NB4 (cell line): ENCODE measurements around the gene CCDC158.

Source experiments
- CTCF ChIP-seq: IDR thresholded peaks from one replicate; pipeline ENCODE4 v1.5.1; 2012; ENCODE audit warnings: low read depth, low read length
- MYC ChIP-seq: IDR thresholded peaks from 2 replicates; pipeline ENCODE4 v1.6.1; 2011; ENCODE audit warnings: low read depth, low read length
- POLR2A ChIP-seq: IDR thresholded peaks from 2 replicates; pipeline ENCODE4 v1.6.1; 2011; ENCODE audit warnings: mild to moderate bottlenecking; ENCODE audit not compliant: insufficient read length; ENCODE audit errors: extremely low read depth

GRCh38 chr4:76305033-76305687 is 115.8 kb downstream of the CCDC158 start:
- no peak for TF ChIP-seq CTCF
- no peak for TF ChIP-seq POLR2A
- TF ChIP-seq MYC = no peak
